ENCODE measurements around the gene OR10H3.
"Not testable (repeated sequence)": the region's sequence is repeated elsewhere in the genome, so short reads cannot be mapped to it uniquely, and the experiment has no call there.

The OR10H3 gene

GRCh38 chr19:15780610-15781418, 43.0 kb downstream of the OR10H3 start:
- Histone ChIP-seq H3K4me3 (ENCODE audit: low read length) (no peak overlapping the region), H3K4me1 (ENCODE audit: control insufficient read depth, insufficient read depth, low read length) (no peaks in the 10 kb centered on the region), H3K9me3 (replicated peaks; ENCODE audit: low read length) (peaks cover 5% of the 10 kb centered on the region), H3K36me3 (ENCODE audit: insufficient read depth, low read length) (no peaks in the 10 kb centered on the region), H3K9ac (ENCODE audit: low read depth, low read length) (no peak overlapping the region), H3K27me3 (ENCODE audit: control insufficient read depth, insufficient read depth, low read length) (no peaks in the 10 kb centered on the region), H3K4me2 (ENCODE audit: low read length) (no peak overlapping the region)

GRCh38 chr19:15781661-15782060, 43.9 kb downstream of the OR10H3 start:
- no peaks in the 10 kb centered on the region for H3K27me3 ChIP-seq (ENCODE audit: control insufficient read depth, insufficient read depth, low read length)
- no peak overlapping the region for H3K9ac ChIP-seq (ENCODE audit: low read depth, low read length)
- peaks cover 5% of the 10 kb centered on the region for H3K9me3 ChIP-seq (replicated peaks; ENCODE audit: low read length)
- H3K4me1 ChIP-seq (ENCODE audit: control insufficient read depth, insufficient read depth, low read length), result no peaks in the 10 kb centered on the region
- H3K4me3 ChIP-seq (ENCODE audit: low read length), result no peak overlapping the region
- no peaks in the 10 kb centered on the region for H3K36me3 ChIP-seq (ENCODE audit: insufficient read depth, low read length)
- H3K4me2 ChIP-seq (ENCODE audit: low read length), result no peak overlapping the region

GRCh38 chr19:15782211-15782610, 44.4 kb downstream of the OR10H3 start:
- no peak overlapping the region for H3K4me3 ChIP-seq (ENCODE audit: low read length)
- no peaks in the 10 kb centered on the region for H3K4me1 ChIP-seq (ENCODE audit: control insufficient read depth, insufficient read depth, low read length)
- no peak overlapping the region for H3K4me2 ChIP-seq (ENCODE audit: low read length)
- H3K9ac ChIP-seq (ENCODE audit: low read depth, low read length), result no peak overlapping the region
- peaks cover 2% of the 10 kb centered on the region for H3K9me3 ChIP-seq (replicated peaks; ENCODE audit: low read length)
- H3K27me3 ChIP-seq (ENCODE audit: control insufficient read depth, insufficient read depth, low read length), result no peaks in the 10 kb centered on the region
- H3K36me3 ChIP-seq (ENCODE audit: insufficient read depth, low read length), result no peaks in the 10 kb centered on the region

- H3K4me3 ChIP-seq (ENCODE audit: low read length); H3K27me3 ChIP-seq (ENCODE audit: control insufficient read depth, insufficient read depth, low read length); H3K36me3 ChIP-seq (ENCODE audit: insufficient read depth, low read length); H3K4me2 ChIP-seq (ENCODE audit: low read length); H3K9me3 ChIP-seq (replicated peaks; ENCODE audit: low read length); H3K4me1 ChIP-seq (ENCODE audit: control insufficient read depth, insufficient read depth, low read length); H3K9ac ChIP-seq (ENCODE audit: low read depth, low read length): not testable (repeated sequence)
These were observed 45.1 kb downstream of the OR10H3 start for GRCh38 chr19:15782896-15783295.

GRCh38 chr19:15787611-15788155, 49.9 kb downstream of the OR10H3 start, which contains the start of gene OR10H5:
TSS of gene OR10H5 (plus strand) at chr19:15787661. CDS start at chr19:15794049, 6,388 bp downstream.
- H3K9me3 ChIP-seq (replicated peaks; ENCODE audit: low read length), result no peaks in the 10 kb centered on the region
- H3K9ac ChIP-seq (ENCODE audit: low read depth, low read length), result no peak within 1 kb of the TSS
- no peaks in the 10 kb centered on the region for H3K36me3 ChIP-seq (ENCODE audit: insufficient read depth, low read length)
- H3K27me3 ChIP-seq (ENCODE audit: control insufficient read depth, insufficient read depth, low read length), result no peaks in the 10 kb centered on the region
- no peak within 1 kb of the TSS for H3K4me3 ChIP-seq (ENCODE audit: low read length)
- H3K4me1 ChIP-seq (ENCODE audit: control insufficient read depth, insufficient read depth, low read length), result no peaks in the 10 kb centered on the region
- no peak within 1 kb of the TSS for H3K4me2 ChIP-seq (ENCODE audit: low read length)

- H3K27me3 ChIP-seq (ENCODE audit: control insufficient read depth, insufficient read depth, low read length), result no peaks in the 10 kb centered on the region
- H3K9me3 ChIP-seq (replicated peaks; ENCODE audit: low read length), result no peaks in the 10 kb centered on the region
- H3K4me3 ChIP-seq (ENCODE audit: low read length), result no peak overlapping the region
- H3K4me1 ChIP-seq (ENCODE audit: control insufficient read depth, insufficient read depth, low read length), result no peaks in the 10 kb centered on the region
- no peak overlapping the region for H3K9ac ChIP-seq (ENCODE audit: low read depth, low read length)
- H3K4me2 ChIP-seq (ENCODE audit: low read length), result no peak overlapping the region
- no peaks in the 10 kb centered on the region for H3K36me3 ChIP-seq (ENCODE audit: insufficient read depth, low read length)
These were observed 50.9 kb downstream of the OR10H3 start for GRCh38 chr19:15788594-15789270.

DNA sequence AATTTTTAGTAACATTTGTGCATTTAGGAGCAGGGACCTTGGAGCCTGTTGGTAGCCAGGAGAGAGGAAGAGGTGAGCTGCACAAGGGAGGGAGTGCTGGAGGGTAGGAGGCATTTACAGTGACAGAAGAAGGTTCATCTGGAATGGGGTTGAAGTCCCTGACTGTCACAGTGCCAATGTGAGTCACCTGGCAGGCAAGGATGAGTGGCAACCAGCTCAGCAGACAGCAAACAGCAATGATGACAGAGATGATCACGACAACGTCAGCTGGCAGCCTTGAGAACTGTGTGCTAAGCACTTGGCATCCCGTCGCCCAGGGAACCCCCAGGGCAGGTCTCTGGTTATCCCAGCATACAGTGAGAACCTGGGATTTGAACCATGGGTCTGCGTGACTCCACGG, 52.3 kb downstream of the OR10H3 start:
- Histone ChIP-seq H3K4me1 (ENCODE audit: control insufficient read depth, insufficient read depth, low read length) (no peaks in the 10 kb centered on the region), H3K4me2 (ENCODE audit: low read length) (no peak overlapping the region), H3K27me3 (ENCODE audit: control insufficient read depth, insufficient read depth, low read length) (no peaks in the 10 kb centered on the region), H3K36me3 (ENCODE audit: insufficient read depth, low read length) (no peaks in the 10 kb centered on the region), H3K9ac (ENCODE audit: low read depth, low read length) (no peak overlapping the region), H3K4me3 (ENCODE audit: low read length) (no peak overlapping the region), H3K9me3 (replicated peaks; ENCODE audit: low read length) (no peaks in the 10 kb centered on the region)

Data from skeletal muscle satellite cell (primary cell).